ENCODE data around the gene ENOX1.

ENOX1 gene

GRCh38 chr13:43339145-43339804, 447.5 kb downstream of the ENOX1 start:
- DNase-seq: no peak

- no peak for DNase-seq
Observed at GRCh38 chr13:43335764-43336163, 451.0 kb downstream of the ENOX1 start.

GRCh38 chr13:43333176-43333575, 453.6 kb downstream of the ENOX1 start:
- peak; percentile 18 for DNase-seq

GRCh38 chr13:43331672-43332071, 455.1 kb downstream of the ENOX1 start:
- DNase-seq: no peak

- no peak for DNase-seq
Observed at GRCh38 chr13:43329702-43330101, 457.1 kb downstream of the ENOX1 start.

GRCh38 chr13:43328907-43329306, 457.9 kb downstream of the ENOX1 start:
- DNase-seq: no peak

GRCh38 chr13:43326100-43326499, 460.7 kb downstream of the ENOX1 start:
- DNase-seq: no peak

GRCh38 chr13:43325636-43326035, 461.1 kb downstream of the ENOX1 start:
- DNase-seq: no peak

GRCh38 chr13:43324129-43324528, 462.6 kb downstream of the ENOX1 start:
- no peak for DNase-seq

GRCh38 chr13:43319617-43320444, 466.9 kb downstream of the ENOX1 start:
- DNase-seq: no peak

- DNase-seq: peak; percentile 45
Observed at GRCh38 chr13:43316946-43317353, 469.8 kb downstream of the ENOX1 start.

- DNase-seq: no peak
Observed at GRCh38 chr13:43316281-43316680, 470.5 kb downstream of the ENOX1 start.

GRCh38 chr13:43315522-43315921, 471.2 kb downstream of the ENOX1 start:
- no peak for DNase-seq

GRCh38 chr13:43309311-43309710, 477.5 kb downstream of the ENOX1 start:
- no peak for DNase-seq

GRCh38 chr13:43307921-43308433, 478.8 kb downstream of the ENOX1 start:
- peak; percentile 63 for DNase-seq

- no peak for DNase-seq
Observed at GRCh38 chr13:43307221-43307920, 479.4 kb downstream of the ENOX1 start.

- DNase-seq: no peak
Observed at GRCh38 chr13:43306372-43306771, 480.4 kb downstream of the ENOX1 start.

- no peak for DNase-seq
Observed at GRCh38 chr13:43305416-43305815, 481.4 kb downstream of the ENOX1 start.

GRCh38 chr13:43304945-43305344, 481.8 kb downstream of the ENOX1 start:
- DNase-seq: no peak

GRCh38 chr13:43304449-43304848, 482.3 kb downstream of the ENOX1 start:
- no peak for DNase-seq

- DNase-seq: peak; percentile 12
Observed at GRCh38 chr13:43303033-43303729, 483.6 kb downstream of the ENOX1 start.

GRCh38 chr13:43301346-43301969, 485.3 kb downstream of the ENOX1 start:
- no peak for DNase-seq

All from NCI-H1105 (cell line).